CD4-positive, alpha-beta T cell treated with Interleukin-1 beta for 1 hour (primary cell): Measurements from ENCODE around the gene MAST4.

Experiments used
- DNase-seq, 2 donors: peaks; one replicate each; pipeline ENCODE4 v3.0.0-alpha.2; 2020 to 2022

The MAST4 gene

GRCh38 chr5:66595756-66596635 is at the start of gene MAST4:
MAST4 (plus strand) TSS chr5:66596393; CDS start chr5:66596656, 263 bp downstream.
- DNase-seq: peak; percentile 40 to 58

- DNase-seq: no peak
Measured at GRCh38 chr5:66546541-66546940, 49.7 kb upstream of the MAST4 start.

- no peak for DNase-seq
Measured at GRCh38 chr5:66551338-66551737, 44.9 kb upstream of the MAST4 start.

GRCh38 chr5:66551945-66552344 is 44.2 kb upstream of the MAST4 start:
- no peak for DNase-seq

- no peak for DNase-seq
Measured at GRCh38 chr5:66553368-66553912, 42.8 kb upstream of the MAST4 start.

GRCh38 chr5:66553916-66554575 is 42.1 kb upstream of the MAST4 start:
- DNase-seq: peak in 1 of 2 donors; percentile 52

GRCh38 chr5:66554884-66555283 is 41.3 kb upstream of the MAST4 start:
- no peak for DNase-seq

GRCh38 chr5:66558560-66558959 is 37.6 kb upstream of the MAST4 start:
- DNase-seq: no peak

- DNase-seq: no peak
Measured at GRCh38 chr5:66560371-66560770, 35.8 kb upstream of the MAST4 start.

- no peak for DNase-seq
Measured at GRCh38 chr5:66561256-66561990, 34.8 kb upstream of the MAST4 start.

- DNase-seq: no peak
Measured at GRCh38 chr5:66565878-66566277, 30.3 kb upstream of the MAST4 start.

GRCh38 chr5:66567474-66567873 is 28.7 kb upstream of the MAST4 start:
- no peak for DNase-seq

- DNase-seq: no peak
Measured at GRCh38 chr5:66570201-66570600, 26.0 kb upstream of the MAST4 start.

- no peak for DNase-seq
Measured at GRCh38 chr5:66573733-66574132, 22.5 kb upstream of the MAST4 start.

GRCh38 chr5:66582499-66583165 is 13.6 kb upstream of the MAST4 start:
- DNase-seq: no peak

- DNase-seq: no peak
Measured at GRCh38 chr5:66585291-66585690, 10.9 kb upstream of the MAST4 start.

GRCh38 chr5:66587771-66588170 is 8.4 kb upstream of the MAST4 start:
- DNase-seq: no peak

- no peak for DNase-seq
Measured at GRCh38 chr5:66596636-66597182, 516 bp downstream of the MAST4 start.

- no peak for DNase-seq
Measured at GRCh38 chr5:66597183-66597757, 1.1 kb downstream of the MAST4 start.

GRCh38 chr5:66602621-66603020 is 6.4 kb downstream of the MAST4 start:
- DNase-seq: no peak

GRCh38 chr5:66603164-66603563 is 7.0 kb downstream of the MAST4 start:
- no peak for DNase-seq

GRCh38 chr5:66603881-66604280 is 7.7 kb downstream of the MAST4 start:
- no peak for DNase-seq
